ENCODE measurements around the gene ETHE1.

Gene ETHE1

GRCh38 chr19:43554317-43554895, 27.4 kb upstream of the ETHE1 start:
- no peak overlapping the region for H3K56ac ChIP-seq (ENCODE audit: low read length)
- DNase-seq = no peak
- H4K5ac ChIP-seq (ENCODE audit: low read length) = no peak overlapping the region
- H3K36me3 ChIP-seq (ENCODE audit: control insufficient read depth, insufficient read depth, low read length) = peaks cover 6% of the 10 kb centered on the region
- no peak overlapping the region for H3K27ac ChIP-seq (ENCODE audit: low read depth, low read length)
- H3K4ac ChIP-seq (ENCODE audit: low read depth, low read length) = no peak overlapping the region
- H3K27me3 ChIP-seq (ENCODE audit: insufficient read depth, low read length, poor library complexity) = no peaks in the 10 kb centered on the region
- WGBS (ENCODE audit: extremely low coverage, insufficient coverage, low lambda C conversion rate) = no CpG with 5 or more reads among the region's 15 CpGs
- no peaks in the 10 kb centered on the region for H3K79me1 ChIP-seq (ENCODE audit: low read length)
- no peak overlapping the region for H3K23ac ChIP-seq (ENCODE audit: low read length)
- no peaks in the 10 kb centered on the region for H3K4me1 ChIP-seq (ENCODE audit: control insufficient read depth, low read depth, low read length)
- no peak overlapping the region for H4K8ac ChIP-seq (ENCODE audit: low read depth, low read length)
- no peak overlapping the region for H2AK5ac ChIP-seq (ENCODE audit: low read length)
- H2BK15ac ChIP-seq (replicated peaks; ENCODE audit: low read depth) = no peak overlapping the region
- no peak overlapping the region for H3K18ac ChIP-seq (ENCODE audit: low read length)
- H3K79me2 ChIP-seq (ENCODE audit: control insufficient read depth, insufficient read depth, low read length) = no peaks in the 10 kb centered on the region
- H3K9ac ChIP-seq (ENCODE audit: low read length) = no peak overlapping the region
- no peak overlapping the region for H3K4me3 ChIP-seq (ENCODE audit: low read length)
- no peak overlapping the region for H2BK5ac ChIP-seq (ENCODE audit: low read length)
- H2BK120ac ChIP-seq (ENCODE audit: low read depth, low read length) = no peak overlapping the region
- H3K4me2 ChIP-seq (ENCODE audit: low read length) = no peak overlapping the region

- no peak overlapping the region for H3K4me3 ChIP-seq (ENCODE audit: low read length)
- no peaks in the 10 kb centered on the region for H3K79me1 ChIP-seq (ENCODE audit: low read length)
- H3K18ac ChIP-seq (ENCODE audit: low read length) = no peak overlapping the region
- no peaks in the 10 kb centered on the region for H3K79me2 ChIP-seq (ENCODE audit: control insufficient read depth, insufficient read depth, low read length)
- no peak overlapping the region for H3K27ac ChIP-seq (ENCODE audit: low read depth, low read length)
- no CpG with 5 or more reads among the region's 4 CpGs for WGBS (ENCODE audit: extremely low coverage, insufficient coverage, low lambda C conversion rate)
- H3K4ac ChIP-seq (ENCODE audit: low read depth, low read length) = no peak overlapping the region
- H3K9ac ChIP-seq (ENCODE audit: low read length) = no peak overlapping the region
- no peak overlapping the region for H3K23ac ChIP-seq (ENCODE audit: low read length)
- no peaks in the 10 kb centered on the region for H3K27me3 ChIP-seq (ENCODE audit: insufficient read depth, low read length, poor library complexity)
- no peak overlapping the region for H2BK5ac ChIP-seq (ENCODE audit: low read length)
- no peak overlapping the region for H3K56ac ChIP-seq (ENCODE audit: low read length)
- H2AK5ac ChIP-seq (ENCODE audit: low read length) = no peak overlapping the region
- no peak overlapping the region for H2BK15ac ChIP-seq (replicated peaks; ENCODE audit: low read depth)
- H4K5ac ChIP-seq (ENCODE audit: low read length) = no peak overlapping the region
- H3K4me2 ChIP-seq (ENCODE audit: low read length) = no peak overlapping the region
- H3K4me1 ChIP-seq (ENCODE audit: control insufficient read depth, low read depth, low read length) = no peaks in the 10 kb centered on the region
- no peak overlapping the region for H4K8ac ChIP-seq (ENCODE audit: low read depth, low read length)
- DNase-seq = no peak
- H3K36me3 ChIP-seq (ENCODE audit: control insufficient read depth, insufficient read depth, low read length) = peaks cover 6% of the 10 kb centered on the region
- no peak overlapping the region for H2BK120ac ChIP-seq (ENCODE audit: low read depth, low read length)
Measured at GRCh38 chr19:43553656-43554055, 26.7 kb upstream of the ETHE1 start.

GRCh38 chr19:43552616-43553015, 25.6 kb upstream of the ETHE1 start:
- Histone ChIP-seq H2BK5ac (ENCODE audit: low read length) (no peak overlapping the region), H3K56ac (ENCODE audit: low read length) (no peak overlapping the region), H3K79me2 (ENCODE audit: control insufficient read depth, insufficient read depth, low read length) (no peaks in the 10 kb centered on the region), H2BK120ac (ENCODE audit: low read depth, low read length) (no peak overlapping the region), H2BK15ac (replicated peaks; ENCODE audit: low read depth) (no peak overlapping the region), H3K4me1 (ENCODE audit: control insufficient read depth, low read depth, low read length) (no peaks in the 10 kb centered on the region), H3K9ac (ENCODE audit: low read length) (no peak overlapping the region), H4K8ac (ENCODE audit: low read depth, low read length) (no peak overlapping the region), H3K36me3 (ENCODE audit: control insufficient read depth, insufficient read depth, low read length) (peaks cover 6% of the 10 kb centered on the region), H3K23ac (ENCODE audit: low read length) (no peak overlapping the region), H3K27me3 (ENCODE audit: insufficient read depth, low read length, poor library complexity) (no peaks in the 10 kb centered on the region), H3K4me3 (ENCODE audit: low read length) (no peak overlapping the region), H3K18ac (ENCODE audit: low read length) (no peak overlapping the region), H2AK5ac (ENCODE audit: low read length) (no peak overlapping the region), H4K5ac (ENCODE audit: low read length) (no peak overlapping the region), H3K4me2 (ENCODE audit: low read length) (no peak overlapping the region), H3K27ac (ENCODE audit: low read depth, low read length) (no peak overlapping the region), H3K79me1 (ENCODE audit: low read length) (no peaks in the 10 kb centered on the region), H3K4ac (ENCODE audit: low read depth, low read length) (no peak overlapping the region)
- WGBS (ENCODE audit: extremely low coverage, insufficient coverage, low lambda C conversion rate) = no CpG with 5 or more reads among the region's 3 CpGs
- DNase-seq = no peak

- Histone ChIP-seq H2AK5ac (ENCODE audit: low read length) (no peak overlapping the region), H3K9ac (ENCODE audit: low read length) (no peak overlapping the region), H3K56ac (ENCODE audit: low read length) (no peak overlapping the region), H3K79me1 (ENCODE audit: low read length) (no peaks in the 10 kb centered on the region), H4K8ac (ENCODE audit: low read depth, low read length) (no peak overlapping the region), H2BK15ac (replicated peaks; ENCODE audit: low read depth) (no peak overlapping the region), H2BK5ac (ENCODE audit: low read length) (no peak overlapping the region), H3K79me2 (ENCODE audit: control insufficient read depth, insufficient read depth, low read length) (no peaks in the 10 kb centered on the region), H3K27me3 (ENCODE audit: insufficient read depth, low read length, poor library complexity) (no peaks in the 10 kb centered on the region), H3K23ac (ENCODE audit: low read length) (no peak overlapping the region), H3K18ac (ENCODE audit: low read length) (no peak overlapping the region), H3K36me3 (ENCODE audit: control insufficient read depth, insufficient read depth, low read length) (peaks cover 6% of the 10 kb centered on the region), H2BK120ac (ENCODE audit: low read depth, low read length) (no peak overlapping the region), H4K5ac (ENCODE audit: low read length) (no peak overlapping the region), H3K4ac (ENCODE audit: low read depth, low read length) (no peak overlapping the region), H3K27ac (ENCODE audit: low read depth, low read length) (no peak overlapping the region), H3K4me3 (ENCODE audit: low read length) (no peak overlapping the region), H3K4me1 (ENCODE audit: control insufficient read depth, low read depth, low read length) (no peaks in the 10 kb centered on the region), H3K4me2 (ENCODE audit: low read length) (no peak overlapping the region)
- WGBS (ENCODE audit: extremely low coverage, insufficient coverage, low lambda C conversion rate) = no CpG with 5 or more reads among the region's 3 CpGs
- DNase-seq = no peak
Measured at GRCh38 chr19:43552198-43552450, 25.1 kb upstream of the ETHE1 start.

GRCh38 chr19:43551399-43552197, 24.6 kb upstream of the ETHE1 start:
- Histone ChIP-seq H4K5ac (ENCODE audit: low read length) (no peak overlapping the region), H2AK5ac (ENCODE audit: low read length) (no peak overlapping the region), H4K8ac (ENCODE audit: low read depth, low read length) (no peak overlapping the region), H2BK120ac (ENCODE audit: low read depth, low read length) (no peak overlapping the region), H3K4me3 (ENCODE audit: low read length) (no peak overlapping the region), H3K4me2 (ENCODE audit: low read length) (no peak overlapping the region), H3K56ac (ENCODE audit: low read length) (no peak overlapping the region), H3K18ac (ENCODE audit: low read length) (no peak overlapping the region), H2BK15ac (replicated peaks; ENCODE audit: low read depth) (no peak overlapping the region), H3K4me1 (ENCODE audit: control insufficient read depth, low read depth, low read length) (no peaks in the 10 kb centered on the region), H3K27ac (ENCODE audit: low read depth, low read length) (no peak overlapping the region), H3K23ac (ENCODE audit: low read length) (no peak overlapping the region), H3K36me3 (ENCODE audit: control insufficient read depth, insufficient read depth, low read length) (peaks cover 6% of the 10 kb centered on the region), H3K79me1 (ENCODE audit: low read length) (no peaks in the 10 kb centered on the region), H3K4ac (ENCODE audit: low read depth, low read length) (no peak overlapping the region), H2BK5ac (ENCODE audit: low read length) (no peak overlapping the region), H3K79me2 (ENCODE audit: control insufficient read depth, insufficient read depth, low read length) (no peaks in the 10 kb centered on the region), H3K27me3 (ENCODE audit: insufficient read depth, low read length, poor library complexity) (no peaks in the 10 kb centered on the region), H3K9ac (ENCODE audit: low read length) (no peak overlapping the region)
- no peak for DNase-seq
- no CpG with 5 or more reads among the region's 23 CpGs for WGBS (ENCODE audit: extremely low coverage, insufficient coverage, low lambda C conversion rate)

GRCh38 chr19:43548706-43549105, 21.7 kb upstream of the ETHE1 start:
- no CpG with 5 or more reads among the region's 2 CpGs for WGBS (ENCODE audit: extremely low coverage, insufficient coverage, low lambda C conversion rate)
- no peak overlapping the region for H3K18ac ChIP-seq (ENCODE audit: low read length)
- H3K4me2 ChIP-seq (ENCODE audit: low read length) = no peak overlapping the region
- DNase-seq = no peak
- peaks cover 6% of the 10 kb centered on the region for H3K36me3 ChIP-seq (ENCODE audit: control insufficient read depth, insufficient read depth, low read length)
- no peak overlapping the region for H3K4ac ChIP-seq (ENCODE audit: low read depth, low read length)
- H3K4me1 ChIP-seq (ENCODE audit: control insufficient read depth, low read depth, low read length) = no peaks in the 10 kb centered on the region
- no peak overlapping the region for H2BK15ac ChIP-seq (replicated peaks; ENCODE audit: low read depth)
- H4K5ac ChIP-seq (ENCODE audit: low read length) = no peak overlapping the region
- H2BK120ac ChIP-seq (ENCODE audit: low read depth, low read length) = no peak overlapping the region
- no peak overlapping the region for H3K23ac ChIP-seq (ENCODE audit: low read length)
- no peak overlapping the region for H3K4me3 ChIP-seq (ENCODE audit: low read length)
- H3K79me2 ChIP-seq (ENCODE audit: control insufficient read depth, insufficient read depth, low read length) = no peaks in the 10 kb centered on the region
- no peak overlapping the region for H3K27ac ChIP-seq (ENCODE audit: low read depth, low read length)
- H3K79me1 ChIP-seq (ENCODE audit: low read length) = no peaks in the 10 kb centered on the region
- H3K9ac ChIP-seq (ENCODE audit: low read length) = no peak overlapping the region
- H3K56ac ChIP-seq (ENCODE audit: low read length) = no peak overlapping the region
- no peak overlapping the region for H2AK5ac ChIP-seq (ENCODE audit: low read length)
- H2BK5ac ChIP-seq (ENCODE audit: low read length) = no peak overlapping the region
- no peak overlapping the region for H4K8ac ChIP-seq (ENCODE audit: low read depth, low read length)
- H3K27me3 ChIP-seq (ENCODE audit: insufficient read depth, low read length, poor library complexity) = no peaks in the 10 kb centered on the region
